DMS53 treated with DMSO at 0.1 percent for 48 hours (cell line): Measurements from ENCODE around the gene NFASC.

Experiments used
- DNase-seq: peaks from one replicate; lab custom pipeline; 2025; ENCODE audit not compliant: unreplicated experiment; lab: John Stamatoyannopoulos, UW

NFASC gene

DNA sequence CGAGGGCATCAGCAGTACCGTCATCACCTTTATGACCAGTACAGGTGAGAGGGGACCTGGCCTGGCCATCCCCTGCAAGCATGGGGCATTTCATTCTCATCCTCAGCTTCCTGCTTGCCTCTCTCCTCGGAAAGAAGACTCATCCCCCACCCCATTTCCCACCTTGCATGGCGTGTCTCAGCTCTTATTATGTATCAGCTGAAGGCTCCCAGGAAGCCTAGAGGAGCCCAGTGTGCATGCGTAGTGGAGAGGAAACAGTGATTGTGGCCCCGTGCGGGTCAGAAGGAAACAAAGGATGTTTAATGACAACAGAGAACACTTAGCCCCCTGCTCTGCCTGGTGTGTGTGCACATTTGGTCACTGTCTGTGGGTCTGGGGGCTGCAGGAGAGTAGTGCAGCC lies 132.0 kb downstream of the NFASC start:
- no peak for DNase-seq

DNA sequence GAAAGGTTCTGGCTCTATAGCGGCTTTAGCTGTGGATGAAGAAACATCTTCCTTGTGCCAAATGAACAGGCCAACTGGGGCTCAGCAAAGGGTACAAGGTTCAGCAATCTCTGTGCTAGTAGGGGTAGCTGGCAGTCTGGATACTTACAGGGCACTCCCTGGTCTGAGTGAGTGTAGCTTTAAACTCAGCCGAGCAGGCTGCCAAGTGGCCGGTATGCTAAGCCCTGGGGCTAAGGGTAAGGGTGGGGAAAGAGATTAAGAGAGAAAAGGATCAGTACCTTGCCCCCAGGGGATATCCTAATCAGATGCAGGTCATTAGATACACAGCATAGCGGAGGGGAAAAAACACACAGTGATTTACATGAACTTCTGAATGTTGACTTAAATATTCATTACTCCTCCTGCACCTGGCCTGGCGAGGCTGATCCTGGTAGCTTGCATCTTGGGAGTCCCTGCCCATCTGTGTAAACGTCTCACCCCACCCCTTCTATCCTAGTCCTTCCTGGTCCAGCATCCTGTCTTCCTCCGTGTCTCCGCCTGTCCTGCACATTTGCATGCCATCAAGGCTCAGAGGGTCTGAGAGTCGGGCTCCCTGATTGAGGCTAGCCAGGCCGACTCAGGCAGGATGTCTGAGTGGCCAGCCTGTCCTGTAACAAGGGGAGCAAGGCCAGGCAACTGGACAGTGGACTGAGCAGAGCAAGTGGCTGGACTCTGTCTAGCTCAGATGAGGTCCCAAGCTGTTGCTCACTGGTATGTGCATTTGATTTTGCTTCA lies 132.9 kb downstream of the NFASC start:
- no peak for DNase-seq

DNA sequence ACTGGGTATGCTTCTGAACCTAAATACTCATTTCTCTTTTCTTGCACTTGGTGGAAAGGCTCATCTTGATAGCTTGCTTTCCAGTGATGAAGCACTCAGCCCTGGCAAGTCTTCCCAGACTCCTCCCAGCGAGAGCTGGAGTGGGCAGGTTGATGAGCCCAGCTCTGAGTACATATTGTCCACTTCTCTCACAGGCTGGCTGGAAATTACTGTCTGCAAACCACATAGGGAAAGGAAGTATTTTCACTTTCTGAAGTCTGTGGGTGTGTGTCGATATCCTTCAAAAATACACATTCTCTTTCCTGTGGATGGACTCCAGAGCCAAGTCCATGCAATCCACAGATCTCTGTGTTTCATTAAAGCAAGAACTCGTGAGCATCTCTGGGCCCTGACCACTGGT lies 133.7 kb downstream of the NFASC start:
- DNase-seq = no peak

DNA sequence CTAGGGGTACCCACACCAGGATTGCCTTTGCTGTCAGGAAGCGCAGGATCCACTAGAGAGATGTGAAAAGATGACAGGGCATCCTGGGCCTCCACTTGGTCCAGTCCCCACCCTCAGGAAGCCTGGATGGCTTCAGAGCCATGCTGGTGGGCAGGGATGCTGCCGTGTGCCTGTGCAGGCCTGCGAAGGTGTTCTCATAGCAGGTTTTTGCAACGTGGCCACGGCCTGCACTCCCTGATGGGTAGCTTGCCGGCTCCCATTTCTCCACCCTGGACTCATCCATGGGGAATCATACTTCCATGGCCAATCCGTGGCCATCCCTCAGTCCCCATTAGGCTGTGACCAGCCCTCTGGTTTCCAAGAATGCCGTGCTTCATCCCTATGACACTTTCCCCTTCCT lies 138.2 kb downstream of the NFASC start:
- no peak for DNase-seq

DNA sequence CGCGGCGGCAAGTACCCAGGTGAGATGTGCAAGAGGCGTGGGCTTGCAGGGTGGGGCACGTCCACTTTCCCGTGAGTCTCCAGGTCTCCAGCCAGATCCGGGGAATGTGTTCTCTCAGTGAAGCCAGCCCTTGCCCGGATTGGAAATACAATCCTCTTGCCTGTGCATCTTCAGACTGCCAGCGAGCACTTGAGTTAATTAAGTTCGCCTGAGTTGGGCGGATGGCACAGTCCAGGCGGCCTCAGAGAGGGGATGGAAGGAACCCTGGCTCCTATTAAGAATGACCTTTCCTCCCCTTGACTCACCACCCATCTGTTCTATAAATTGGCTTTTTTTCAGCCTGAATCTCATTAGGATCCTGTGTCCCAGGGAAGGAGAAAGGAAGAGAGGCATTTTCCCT lies 139.0 kb downstream of the NFASC start:
- DNase-seq = no peak

DNA sequence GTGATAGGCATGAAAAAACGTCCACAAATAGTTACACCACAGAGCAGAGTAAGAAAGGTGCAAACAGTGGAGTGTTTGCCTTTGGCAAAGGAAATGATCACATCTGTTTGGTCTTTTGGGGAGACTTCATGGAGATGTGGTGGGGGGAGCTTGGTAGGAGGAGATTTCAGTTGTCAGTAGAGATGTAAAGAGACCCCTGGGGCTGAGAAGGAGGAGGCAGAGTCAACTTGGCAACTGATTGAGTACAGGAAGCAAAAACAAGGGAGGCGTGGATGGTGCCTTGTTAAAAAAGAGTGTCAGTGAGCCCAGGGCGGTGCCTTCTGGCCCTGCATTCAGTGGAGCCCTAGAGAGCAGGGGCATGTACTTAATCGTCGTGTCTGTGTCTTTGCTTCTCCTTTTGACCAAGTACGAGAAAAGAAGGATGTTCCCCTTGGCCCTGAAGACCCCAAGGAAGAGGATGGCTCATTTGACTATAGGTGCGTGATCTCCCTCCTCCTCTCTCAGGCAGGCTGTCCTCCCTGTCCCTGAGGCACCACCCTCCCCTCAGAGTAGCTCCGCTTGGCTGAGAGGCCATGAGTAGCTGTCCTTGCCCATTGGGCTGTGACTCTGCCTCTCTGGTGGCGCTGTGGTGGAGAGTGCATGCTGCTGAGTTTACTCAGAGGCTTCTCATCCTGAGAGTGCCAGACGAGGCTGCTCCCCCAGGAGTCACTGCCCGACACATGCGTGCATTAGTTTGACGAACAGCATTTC lies 141.9 kb downstream of the NFASC start:
- DNase-seq = no peak

DNA sequence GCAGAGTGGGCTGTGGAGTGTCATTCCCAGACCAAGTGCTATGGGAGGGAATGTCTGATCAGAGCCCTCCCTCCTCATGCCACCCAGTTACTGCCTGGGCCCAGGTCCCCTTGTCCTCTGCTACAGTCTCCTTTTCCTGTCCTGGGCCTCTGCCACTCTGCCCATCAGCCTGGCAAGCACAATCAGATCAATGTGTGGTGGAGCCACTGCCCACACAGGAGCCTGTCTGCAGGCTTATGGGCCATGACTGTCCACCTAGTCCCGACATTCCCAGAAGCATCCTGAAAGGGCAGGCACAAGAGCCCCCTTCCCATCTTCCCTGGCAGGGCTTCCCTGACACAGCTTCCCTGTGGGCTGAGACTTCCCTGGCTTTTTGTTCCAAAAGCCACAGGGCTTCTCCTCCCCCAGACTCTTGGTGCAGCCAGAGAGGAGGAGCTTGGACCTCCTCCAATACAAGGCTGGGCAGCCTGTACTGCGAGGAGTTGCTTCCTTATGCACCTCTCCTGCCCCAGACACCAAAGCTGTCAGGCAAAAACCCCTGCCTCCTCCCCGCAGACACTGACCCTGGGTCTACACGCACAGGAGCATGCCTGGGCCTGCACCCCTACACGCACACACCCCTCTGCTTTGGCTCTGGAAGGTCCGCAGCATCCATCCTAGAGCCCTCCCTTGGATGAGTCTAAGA lies 143.2 kb downstream of the NFASC start:
- DNase-seq = no peak

DNA sequence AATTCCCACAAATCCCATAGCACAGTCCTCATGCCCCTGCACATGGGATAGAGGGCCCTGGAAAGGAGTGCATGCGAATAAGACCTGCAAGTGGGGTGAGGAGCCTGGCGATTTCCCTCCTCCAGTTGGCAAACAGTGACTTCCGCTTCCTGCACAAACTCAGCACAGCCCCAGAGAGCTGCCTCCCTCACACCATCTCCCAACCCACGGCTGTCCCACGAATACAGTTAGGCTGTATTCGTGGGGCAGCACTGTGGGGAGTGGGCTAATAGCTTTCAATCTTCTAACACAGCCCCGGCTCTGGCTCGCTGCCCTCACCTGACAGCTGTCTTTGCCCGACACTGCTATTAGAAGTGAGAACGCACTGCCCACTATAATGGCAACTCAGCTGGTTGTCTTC lies 144.1 kb downstream of the NFASC start:
- no peak for DNase-seq

DNA sequence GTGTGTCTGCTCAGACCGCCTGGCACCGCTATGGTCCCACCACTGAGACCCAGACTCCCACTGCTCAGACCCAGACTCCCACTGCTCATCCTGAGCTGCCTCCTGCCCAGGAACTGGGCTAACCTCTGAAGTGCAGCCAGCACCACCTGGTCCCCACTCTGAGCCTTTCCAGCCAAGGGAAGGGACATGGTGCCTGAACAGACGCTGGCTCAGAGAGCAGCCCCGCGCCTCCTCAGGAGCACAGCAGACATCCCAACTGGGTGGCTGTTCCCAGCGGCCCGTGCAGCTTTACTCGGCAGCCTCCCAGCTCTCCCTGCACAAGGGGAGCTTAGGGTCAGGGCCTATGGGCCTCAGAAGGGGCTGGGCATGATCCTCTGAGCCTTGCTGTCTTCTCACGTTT lies 144.6 kb downstream of the NFASC start:
- DNase-seq = no peak

DNA sequence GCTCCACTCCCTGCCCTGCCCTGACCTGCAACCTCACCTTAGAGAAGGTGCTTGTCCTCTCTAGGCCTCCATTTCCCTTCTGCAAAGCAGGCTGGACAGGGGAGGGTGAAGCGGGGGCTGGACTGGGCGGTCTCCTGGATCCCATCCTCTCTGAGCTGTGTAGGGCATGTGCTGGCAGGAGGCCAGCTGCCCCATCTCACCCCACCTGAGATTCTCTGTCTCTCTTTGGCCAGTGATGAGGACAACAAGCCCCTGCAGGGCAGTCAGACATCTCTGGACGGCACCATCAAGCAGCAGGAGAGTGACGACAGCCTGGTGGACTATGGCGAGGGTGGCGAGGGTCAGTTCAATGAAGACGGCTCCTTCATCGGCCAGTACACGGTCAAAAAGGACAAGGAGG lies 145.4 kb downstream of the NFASC start:
- DNase-seq = no peak

DNA sequence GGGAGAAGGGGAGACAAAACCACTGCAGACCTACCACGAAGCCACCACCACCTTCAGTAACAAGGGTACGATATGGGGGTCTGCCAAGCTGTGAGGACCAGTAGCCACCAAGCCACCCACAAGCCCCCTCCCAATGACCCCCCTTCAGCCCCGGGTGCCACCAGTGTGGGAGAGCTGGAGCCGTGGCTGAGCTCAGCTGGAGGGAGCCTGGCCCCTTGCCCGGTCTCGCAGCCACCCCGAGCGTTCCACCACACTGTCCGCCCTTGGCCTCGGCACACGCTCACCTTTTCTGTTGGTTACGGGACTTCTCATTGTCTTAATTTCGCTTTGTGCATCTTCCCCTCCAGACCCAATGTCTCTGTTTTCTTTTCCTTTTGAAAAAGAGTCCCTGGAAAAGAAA lies 145.9 kb downstream of the NFASC start:
- DNase-seq = no peak

DNA sequence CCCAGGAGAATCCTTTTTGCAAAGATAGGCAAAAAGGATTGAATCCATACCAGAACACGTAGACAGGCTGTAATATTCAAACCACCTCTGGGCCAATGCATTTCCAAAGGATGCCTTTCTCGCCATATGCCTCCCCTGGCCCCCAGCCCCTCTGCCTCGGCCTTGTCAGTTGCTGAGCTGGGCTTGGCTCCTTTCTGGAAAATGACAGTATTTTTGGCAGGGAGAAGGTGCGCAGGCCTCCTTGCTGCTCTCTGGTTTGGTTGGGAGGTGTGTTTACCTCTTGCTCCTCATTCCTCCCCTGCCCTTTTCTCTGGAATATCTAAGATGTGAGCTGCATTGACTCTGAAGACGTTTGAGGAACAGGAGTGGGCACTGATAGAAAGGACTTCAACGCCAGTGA lies 146.3 kb downstream of the NFASC start:
- no peak for DNase-seq

DNA sequence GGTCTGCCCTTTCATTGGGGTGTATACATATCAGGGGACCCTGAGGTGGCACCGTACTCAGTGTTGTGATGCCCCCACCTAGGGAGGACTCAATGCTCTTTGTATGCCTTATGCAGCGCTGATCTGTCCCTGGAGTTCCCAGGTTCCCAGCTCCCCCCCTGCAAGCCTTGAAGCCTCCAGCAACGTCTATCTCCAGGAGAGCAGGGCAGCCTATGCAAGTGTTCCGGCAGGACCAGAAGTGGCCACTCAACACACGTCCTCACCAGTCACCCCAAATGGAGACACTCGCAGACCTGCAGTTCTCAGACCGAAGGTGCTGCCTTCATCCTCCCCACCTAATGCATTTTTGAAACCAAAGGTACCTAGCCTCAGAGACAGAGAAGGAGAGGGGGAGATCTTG lies 147.1 kb downstream of the NFASC start:
- no peak for DNase-seq

DNA sequence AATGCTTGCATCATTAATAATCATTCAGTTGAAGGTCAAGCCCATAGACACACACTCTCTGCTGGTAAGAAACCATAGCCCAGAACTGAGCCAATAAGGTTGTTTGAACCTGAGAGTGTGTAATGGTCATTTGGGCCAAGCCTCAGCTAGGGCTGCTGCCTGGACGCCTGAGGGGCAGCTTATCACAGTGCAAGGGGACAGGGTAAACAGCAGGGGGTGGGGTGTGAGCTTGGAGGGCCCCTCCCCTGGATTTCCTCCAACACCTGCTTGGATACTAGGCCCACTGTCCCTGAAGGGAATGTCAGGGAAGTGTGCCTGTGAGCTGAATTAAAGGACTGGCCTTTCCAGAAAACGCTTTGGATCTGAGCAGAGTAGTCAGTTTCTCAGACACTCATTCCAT lies 147.7 kb downstream of the NFASC start:
- no peak for DNase-seq

DNA sequence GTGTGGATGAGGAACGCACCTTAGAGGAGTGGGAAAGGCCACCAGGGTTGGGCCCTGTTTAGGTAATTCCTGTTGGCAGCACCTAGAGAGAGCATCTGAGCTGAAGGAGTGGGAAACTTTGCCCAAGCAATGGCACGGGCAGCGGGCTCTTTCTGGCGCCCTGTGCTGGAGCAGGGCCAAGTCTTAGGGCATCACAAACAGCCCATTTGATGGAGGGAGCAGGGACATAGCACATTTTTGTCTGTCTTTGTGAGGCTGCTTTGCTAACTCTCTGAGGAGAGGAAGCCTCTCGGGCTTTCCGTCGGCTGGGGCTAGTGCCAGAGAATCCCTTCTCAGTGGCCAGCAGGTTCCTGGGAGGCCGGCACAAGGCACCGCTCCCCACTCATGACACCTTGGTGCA lies 149.8 kb downstream of the NFASC start:
- DNase-seq = no peak

DNA sequence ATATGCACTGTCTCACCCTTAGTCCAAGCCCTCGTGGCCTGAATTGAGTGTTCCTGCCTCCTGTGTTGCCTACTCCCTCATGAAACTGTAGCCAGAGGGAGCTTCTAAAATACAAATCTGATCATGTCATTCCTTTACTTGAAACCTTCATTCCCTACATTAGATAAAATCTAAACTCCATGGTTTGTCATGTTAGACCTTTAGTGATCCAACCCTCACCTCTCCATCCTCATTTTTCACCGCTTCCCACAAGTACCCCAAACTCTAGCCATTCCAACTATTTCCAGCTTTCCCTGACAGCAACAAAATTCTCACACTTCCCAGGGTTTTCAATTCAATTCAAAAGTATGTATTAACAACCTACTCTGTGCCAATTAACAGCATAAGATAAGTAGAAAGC lies 154.0 kb downstream of the NFASC start:
- DNase-seq = no peak

DNA sequence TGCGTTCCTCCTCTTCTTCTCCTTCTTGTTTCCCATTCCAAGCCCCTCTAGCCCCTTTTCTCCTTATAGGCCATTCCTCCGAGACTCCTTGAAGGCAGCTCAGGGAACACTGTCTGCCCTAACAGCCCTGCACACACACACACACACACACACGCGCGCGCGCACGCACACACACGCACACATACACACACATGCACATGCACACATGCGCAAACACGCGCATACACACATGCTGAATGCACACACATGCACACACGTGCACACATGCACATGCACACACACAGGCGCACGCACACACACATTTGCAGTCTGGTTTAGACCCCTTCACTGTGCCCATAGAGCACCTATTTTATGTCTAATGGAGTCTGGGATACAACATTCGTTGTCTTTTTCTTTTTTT lies 154.6 kb downstream of the NFASC start:
- no peak for DNase-seq

DNA sequence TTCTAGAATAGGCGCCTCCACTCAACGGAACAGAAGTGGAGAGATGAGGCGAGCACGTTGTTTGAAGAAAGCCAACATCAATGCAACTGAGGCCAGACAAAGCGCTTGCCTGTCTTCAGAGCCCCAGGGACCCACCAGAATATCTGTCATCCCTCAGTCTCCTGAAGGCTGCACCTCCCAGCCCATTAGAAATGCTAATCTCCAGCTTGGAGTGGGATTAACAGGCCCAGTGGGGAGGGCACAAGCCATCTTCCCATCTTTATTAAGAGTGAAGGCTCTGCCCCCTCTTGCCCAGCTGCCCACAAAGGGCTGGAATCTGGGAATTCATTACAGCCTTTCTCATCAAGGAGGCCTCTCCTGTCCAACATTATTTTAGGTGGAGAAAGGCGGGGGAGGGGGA lies 155.5 kb downstream of the NFASC start:
- DNase-seq = no peak

DNA sequence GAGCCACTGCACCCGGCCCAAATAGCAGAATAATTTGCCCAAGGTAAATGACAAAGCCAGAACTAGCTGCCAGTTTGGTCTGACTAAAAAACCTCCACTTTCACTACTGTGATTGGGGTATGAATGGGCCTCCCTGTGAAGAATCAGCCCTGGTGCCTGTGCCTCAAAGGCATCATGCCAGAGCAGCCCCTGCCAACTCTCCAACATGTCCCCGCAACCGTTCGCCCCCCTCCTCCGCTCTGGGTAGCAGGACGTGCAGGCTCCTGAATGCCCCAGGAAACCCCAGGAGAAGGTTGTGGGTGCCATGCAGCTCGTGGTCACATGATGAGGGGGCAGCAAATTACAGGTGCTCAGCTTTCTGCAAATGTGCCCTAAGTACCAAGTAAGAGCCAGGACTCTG lies 157.7 kb downstream of the NFASC start:
- no peak for DNase-seq

DNA sequence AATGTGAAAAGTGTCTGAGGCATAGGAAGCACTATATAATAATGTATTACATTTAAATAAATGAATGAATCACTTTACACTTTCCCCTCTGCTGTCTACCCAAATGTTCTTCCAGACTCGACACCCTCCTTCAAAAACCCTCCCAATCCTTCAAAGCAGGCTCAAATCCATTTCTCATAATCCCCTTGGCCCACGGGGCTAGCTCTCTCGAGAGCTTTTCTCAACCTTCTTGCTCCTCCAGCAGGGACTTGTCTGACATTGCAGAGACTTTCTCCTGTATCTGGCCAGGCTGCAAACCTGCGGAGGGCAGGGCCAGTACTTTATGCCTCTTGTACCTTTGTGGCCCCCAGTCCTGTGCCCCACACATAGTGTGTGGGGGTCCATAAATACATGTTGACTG lies 158.3 kb downstream of the NFASC start:
- no peak for DNase-seq

DNA sequence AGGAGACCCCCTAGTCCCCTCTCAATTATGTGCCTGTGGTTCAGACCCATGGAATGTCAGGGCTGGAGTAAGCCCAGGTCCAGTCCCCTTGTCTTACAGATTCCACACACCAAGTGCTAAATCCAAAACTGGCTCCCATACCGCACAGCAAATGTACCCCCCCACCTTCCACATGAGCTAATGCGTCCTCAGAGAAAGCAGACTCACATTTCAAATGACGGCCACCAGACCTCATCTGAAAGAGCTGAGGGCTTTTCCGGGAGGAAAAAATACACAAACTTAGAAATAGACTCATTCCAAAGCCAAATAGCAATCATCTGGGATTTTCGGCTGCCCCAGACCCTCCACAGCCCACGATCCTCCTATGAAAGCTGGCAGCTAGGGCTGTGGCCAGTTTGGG lies 159.6 kb downstream of the NFASC start:
- no peak for DNase-seq

DNA sequence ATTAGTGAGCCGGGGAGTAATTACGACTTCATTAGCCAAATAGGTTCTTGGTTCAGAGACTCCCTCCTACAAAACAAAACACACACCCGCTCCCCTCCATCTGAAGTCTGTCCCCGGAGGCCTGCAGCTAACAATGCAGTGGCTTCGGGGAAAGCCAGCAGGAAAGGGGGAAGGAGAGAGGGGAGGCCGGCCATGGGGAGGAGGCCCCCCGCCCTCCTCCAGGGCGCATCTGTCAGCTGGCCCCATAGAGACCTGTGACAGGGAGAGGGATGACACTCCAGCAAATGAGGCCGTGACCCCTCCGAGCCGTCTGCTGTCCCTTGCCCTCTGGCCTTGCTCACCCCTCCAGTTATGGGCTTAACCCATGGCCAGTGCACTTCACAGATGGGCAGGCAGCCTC lies 160.2 kb downstream of the NFASC start:
- DNase-seq = no peak
